GM06990 (cell line): ENCODE results near the gene STK25.

ENCODE experiments used
- DNase-seq: peaks from one replicate; pipeline ENCODE4 v3.0.0-alpha.2; 2011; ENCODE audit not compliant: insufficient read length; ENCODE audit errors: extremely low read depth
- H3K27me3 ChIP-seq: replicated peaks from 2 replicates; pipeline ENCODE4 v1.6.0; 2011; ENCODE audit warnings: low read length; ENCODE audit not compliant: control insufficient read depth, insufficient read depth
- H3K36me3 ChIP-seq: 2 replicates; pipeline ENCODE4 v1.5.1; 2011; ENCODE audit warnings: low read length; ENCODE audit not compliant: control insufficient read depth, insufficient read depth
- H3K4me3 ChIP-seq: replicated peaks from 2 replicates; pipeline ENCODE4 v1.5.1; 2011; ENCODE audit warnings: low read depth, mild to moderate bottlenecking, control low read depth, low read length
- CTCF ChIP-seq: IDR thresholded peaks from 2 replicates; pipeline ENCODE4 v1.5.1; 2011; ENCODE audit warnings: low read length, control low read depth, mild to moderate bottlenecking, inconsistent platforms; ENCODE audit not compliant: insufficient read depth, poor library complexity, severe bottlenecking

Gene STK25

GRCh38 chr2:241463276-241464135 lies 44.9 kb downstream of the STK25 start:
- Histone ChIP-seq H3K36me3 (no peaks in the 10 kb centered on the region; the same call in 1 of the 2 replicates), H3K27me3 (no peaks in the 10 kb centered on the region), H3K4me3 (no peak overlapping the region)
- no peak for DNase-seq
- no peak for TF ChIP-seq CTCF

GRCh38 chr2:241461693-241462677 lies 46.4 kb downstream of the STK25 start:
- H3K27me3 ChIP-seq, result no peaks in the 10 kb centered on the region
- H3K4me3 ChIP-seq, result no peak overlapping the region
- DNase-seq, result no peak
- no peaks in the 10 kb centered on the region; the same call in 1 of the 2 replicates for H3K36me3 ChIP-seq
- TF ChIP-seq CTCF, result no peak

DNA sequence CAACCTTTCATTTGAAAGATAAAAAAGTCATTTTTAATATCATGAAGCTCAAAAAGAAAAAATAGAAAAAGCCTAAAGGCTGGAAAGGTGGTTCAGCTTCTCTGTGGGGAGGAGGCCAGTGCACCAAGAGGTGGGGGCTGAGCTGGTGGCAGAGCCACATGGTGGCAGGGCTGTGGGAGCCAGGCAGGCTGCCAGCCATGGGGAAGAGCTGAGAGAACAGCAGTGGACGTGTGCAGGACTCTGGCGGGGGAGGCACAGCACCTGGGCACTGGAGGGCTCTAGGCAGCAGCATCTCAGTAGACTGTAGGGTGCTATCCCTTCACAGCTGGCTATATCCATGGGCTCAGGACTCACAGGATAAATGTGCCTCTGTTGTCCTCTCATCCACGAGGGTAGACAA lies 47.8 kb downstream of the STK25 start:
- H3K4me3 ChIP-seq, result no peak overlapping the region
- no peak for DNase-seq
- no peaks in the 10 kb centered on the region for H3K27me3 ChIP-seq
- H3K36me3 ChIP-seq, result no peaks in the 10 kb centered on the region; the same call in 1 of the 2 replicates
- no peak for TF ChIP-seq CTCF

GRCh38 chr2:241459520-241459919 lies 48.9 kb downstream of the STK25 start:
- TF ChIP-seq CTCF, result no peak
- no peak overlapping the region for H3K4me3 ChIP-seq
- DNase-seq, result no peak
- H3K27me3 ChIP-seq, result no peaks in the 10 kb centered on the region
- H3K36me3 ChIP-seq, result no peaks in the 10 kb centered on the region; the same call in 1 of the 2 replicates

DNA sequence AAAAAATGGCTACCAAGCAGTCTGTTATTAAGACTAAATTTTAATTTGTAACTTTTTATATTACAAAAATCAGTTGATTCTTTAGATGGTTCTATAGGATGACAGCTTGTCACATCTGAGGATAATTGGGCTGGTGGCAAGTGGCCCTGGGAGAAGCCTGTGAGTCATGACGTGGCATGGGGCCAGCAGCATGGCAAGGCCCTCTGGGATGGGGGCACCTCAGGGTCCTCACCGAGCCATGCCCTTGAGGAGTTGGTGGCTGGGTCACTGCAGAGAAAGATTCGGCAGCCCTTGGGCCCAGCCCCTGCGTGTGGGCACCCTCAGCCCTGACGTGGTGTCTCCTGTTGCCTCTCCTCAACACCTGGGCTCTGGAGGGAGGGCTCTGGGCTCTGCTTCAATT lies 49.7 kb downstream of the STK25 start:
- no peaks in the 10 kb centered on the region; the same call in 1 of the 2 replicates for H3K36me3 ChIP-seq
- no peak for TF ChIP-seq CTCF
- DNase-seq, result no peak
- no peak overlapping the region for H3K4me3 ChIP-seq
- H3K27me3 ChIP-seq, result no peaks in the 10 kb centered on the region
